H9 (cell line): ENCODE measurements around the gene ZNF77. TPM values are rescaled to one million over a fixed set of nuclear protein-coding genes. Genes with fewer than 3 reads are reported as not detected.

Experiments used
- DNase-seq: peaks from one replicate; pipeline ENCODE4 v3.0.0-alpha.2; 2017
- H2AFZ ChIP-seq: one replicate; pipeline ENCODE4 v1.6.1; 2013; ENCODE audit warnings: mild to moderate bottlenecking, low read length, control low read depth, moderate library complexity
- H2AK5ac ChIP-seq: 2 replicates; pipeline ENCODE4 v1.6.1; 2013; ENCODE audit warnings: low read length, control low read depth, mixed read lengths; ENCODE audit not compliant: insufficient read length
- H2BK120ac ChIP-seq: one replicate; pipeline ENCODE4 v1.6.1; 2013; ENCODE audit warnings: low read depth, mild to moderate bottlenecking, low read length, control low read depth, inconsistent platforms; ENCODE audit not compliant: poor library complexity, severe bottlenecking
- H2BK12ac ChIP-seq: 2 replicates; pipeline ENCODE4 v1.6.1; 2013; ENCODE audit warnings: low read length, control low read depth, mixed read lengths, low read depth; ENCODE audit not compliant: insufficient read length
- H2BK15ac ChIP-seq: 2 replicates; pipeline ENCODE4 v1.6.1; 2013; ENCODE audit warnings: low read depth, low read length, control low read depth
- H2BK20ac ChIP-seq: one replicate; pipeline ENCODE4 v1.6.1; 2013; ENCODE audit warnings: low read depth, mild to moderate bottlenecking, low read length, control low read depth, inconsistent platforms; ENCODE audit not compliant: poor library complexity, severe bottlenecking
- H2BK5ac ChIP-seq: 2 replicates; pipeline ENCODE4 v1.6.1; 2013; ENCODE audit warnings: low read length, control low read depth, mixed read lengths; ENCODE audit not compliant: insufficient read length
- H3K14ac ChIP-seq: 2 replicates; pipeline ENCODE4 v1.6.1; 2013; ENCODE audit warnings: low read length, control low read depth; ENCODE audit not compliant: insufficient read depth
- H3K18ac ChIP-seq: 2 replicates; pipeline ENCODE4 v1.6.1; 2013; ENCODE audit warnings: low read depth, mild to moderate bottlenecking, mixed read lengths, low read length, control low read depth; ENCODE audit not compliant: insufficient read length
- H3K23ac ChIP-seq: 2 replicates; pipeline ENCODE4 v1.6.1; 2013; ENCODE audit warnings: low read length, control low read depth, mixed read lengths, low read depth; ENCODE audit not compliant: insufficient read length
- H3K23me2 ChIP-seq: 2 replicates; pipeline ENCODE4 v1.6.1; 2013; ENCODE audit warnings: low read depth, mild to moderate bottlenecking, mixed read lengths, low read length, control low read depth; ENCODE audit not compliant: insufficient read length, poor library complexity, severe bottlenecking
- H3K27ac ChIP-seq: 2 replicates; pipeline ENCODE4 v1.5.1; 2013; ENCODE audit warnings: low read length, control low read depth, mixed read lengths, low read depth; ENCODE audit not compliant: insufficient read length
- H3K27me3 ChIP-seq: 2 replicates; pipeline ENCODE4 v1.6.1; 2013; ENCODE audit warnings: low read length, control low read depth, inconsistent platforms; ENCODE audit not compliant: insufficient read depth
- H3K4ac ChIP-seq: 2 replicates; pipeline ENCODE4 v1.6.1; 2013; ENCODE audit warnings: low read depth, mild to moderate bottlenecking, control low read depth, inconsistent platforms, low read length, moderate library complexity
- H3K4me1 ChIP-seq: 2 replicates; pipeline ENCODE4 v1.6.1; 2013; ENCODE audit warnings: low read length, control low read depth, inconsistent platforms; ENCODE audit not compliant: insufficient read depth
- H3K4me2 ChIP-seq: 2 replicates; pipeline ENCODE4 v1.6.1; 2013; ENCODE audit warnings: low read length, control low read depth, mixed read lengths; ENCODE audit not compliant: insufficient read length, insufficient read depth
- H3K56ac ChIP-seq: 2 replicates; pipeline ENCODE4 v1.6.1; 2013; ENCODE audit warnings: low read depth, mild to moderate bottlenecking, mixed read lengths, low read length, control low read depth; ENCODE audit not compliant: insufficient read length
- H3K79me1 ChIP-seq: 2 replicates; pipeline ENCODE4 v1.6.1; 2013; ENCODE audit warnings: low read depth, mild to moderate bottlenecking, moderate library complexity, low read length, control low read depth, inconsistent platforms; ENCODE audit not compliant: insufficient read depth, poor library complexity, severe bottlenecking
- H3K79me2 ChIP-seq: 2 replicates; pipeline ENCODE4 v1.6.1; 2013; ENCODE audit warnings: low read length, control low read depth, inconsistent platforms; ENCODE audit not compliant: insufficient read depth
- H3K9ac ChIP-seq: 2 replicates; pipeline ENCODE4 v1.6.1; 2013; ENCODE audit warnings: low read length, control low read depth, mixed read lengths; ENCODE audit not compliant: insufficient read length; ENCODE audit errors: extremely low read depth
- H3K9me3 ChIP-seq: one replicate; pipeline ENCODE4 v1.6.1; 2013; ENCODE audit warnings: low read depth, low read length, inconsistent platforms; ENCODE audit not compliant: control insufficient read depth
- H3T11ph ChIP-seq: one replicate; pipeline ENCODE4 v1.6.1; 2013; ENCODE audit warnings: mild to moderate bottlenecking, low read length, control low read depth, inconsistent platforms
- H4K20me1 ChIP-seq: one replicate; pipeline ENCODE4 v1.6.1; 2013; ENCODE audit not compliant: control insufficient read depth, insufficient read length, insufficient read depth
- H4K5ac ChIP-seq: 2 replicates; pipeline ENCODE4 v1.6.1; 2013; ENCODE audit warnings: low read depth, mild to moderate bottlenecking, mixed read lengths, low read length, control low read depth; ENCODE audit not compliant: insufficient read length
- H4K8ac ChIP-seq: replicated peaks from 2 replicates; pipeline ENCODE4 v1.6.1; 2013; ENCODE audit warnings: low read length, control low read depth, mixed read lengths, low read depth; ENCODE audit not compliant: insufficient read length
- H4K91ac ChIP-seq: 2 replicates; pipeline ENCODE4 v1.6.1; 2013; ENCODE audit warnings: low read depth, mild to moderate bottlenecking, moderate library complexity, mixed read lengths, low read length, control low read depth; ENCODE audit not compliant: insufficient read length
- H3K27ac Mint-ChIP-seq, 3 experiments: 2 replicates in 2 of 3; 3 replicates in 1 of 3; pipeline ENCODE4 v1.8.0; 2020 to 2021; ENCODE audit warnings: mixed read lengths in 3 of 3, mild to moderate bottlenecking in 1 of 3, moderate library complexity in 1 of 3
- H3K27me3 Mint-ChIP-seq: 2 replicates; pipeline ENCODE4 v1.8.0; 2021; ENCODE audit warnings: low read depth, mild to moderate bottlenecking, moderate library complexity, mixed read lengths
- H3K36me3 Mint-ChIP-seq, 3 experiments: 2 replicates in 2 of 3; 3 replicates in 1 of 3; pipeline ENCODE4 v1.8.0; 2020 to 2021; ENCODE audit warnings: low read depth in 3 of 3, mixed read lengths in 3 of 3; ENCODE audit not compliant: insufficient read depth in 1 of 3
- H3K4me1 Mint-ChIP-seq, 2 experiments: 2 replicates each; pipeline ENCODE4 v1.8.0; 2020; ENCODE audit warnings: mixed read lengths in 2 of 2
- H3K4me3 Mint-ChIP-seq, 2 experiments: 2 replicates in 1 of 2; 3 replicates in 1 of 2; pipeline ENCODE4 v1.8.0; 2020 to 2021; ENCODE audit warnings: mild to moderate bottlenecking in 2 of 2, mixed read lengths in 2 of 2, moderate library complexity in 1 of 2
- H3K9me3 Mint-ChIP-seq, 2 experiments: 2 replicates in 1 of 2; 3 replicates in 1 of 2; pipeline ENCODE4 v1.8.0; 2020; ENCODE audit warnings: mild to moderate bottlenecking in 2 of 2, mixed read lengths in 2 of 2, moderate library complexity in 1 of 2
- CTCF ChIP-seq: fragments of 200-600 bp; sonication (generic); conservative IDR thresholded peaks from 3 replicates; pipeline ENCODE4 v1.8.0; 2021; ENCODE audit warnings: antibody characterized with exemption, mild to moderate bottlenecking
- WGBS: extraction: QIAGEN DNeasy Blood & Tissue Kit; methylation state at CpG from one replicate; pipeline ENCODE4 v1.1.7; 2013; ENCODE audit warnings: missing lambda C conversion rate, low lambda C conversion rate, mixed read lengths; ENCODE audit not compliant: insufficient read length; ENCODE audit errors: extremely low coverage; 5-methylcytosine and 5-hydroxymethylcytosine counted together
- total RNA-seq: library from RNA; stranded (reverse); gene quantifications from 2 replicates; pipeline ENCODE4 v1.2.1, GENCODE V29; 2021

ZNF77 gene
- total RNA-seq, 1 experiment from 2014 or later, result 4.6 TPM

DNA sequence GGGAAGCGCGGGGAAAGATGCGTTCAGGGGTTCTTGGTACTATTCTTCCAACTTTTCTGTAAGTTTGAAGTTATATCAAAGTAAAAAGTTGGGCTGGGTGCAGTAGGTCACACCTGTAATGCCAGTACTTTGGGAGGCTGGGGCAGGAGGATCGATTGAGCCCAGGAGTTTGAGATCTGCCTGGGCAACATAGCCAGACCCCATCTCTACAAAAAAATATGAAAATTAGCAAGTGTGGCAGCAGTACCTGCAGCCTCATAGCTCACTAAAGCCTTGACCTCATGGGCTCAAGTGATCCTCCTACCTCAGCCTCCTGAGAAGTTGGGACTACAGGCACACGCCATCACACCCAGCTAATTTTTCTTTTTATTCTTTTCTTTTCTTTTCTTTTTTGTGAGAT, 12.4 kb upstream of the ZNF77 start:
- H4K8ac ChIP-seq, result no peak overlapping the region
- Mint-ChIP-seq H3K4me1 (peaks cover under 1 to 8% of the 10 kb centered on the region in 2 experiments), H3K27me3 (peaks cover 7% of the 10 kb centered on the region), H3K27ac (no peak overlapping the region), H3K4me3 (no peak overlapping the region), H3K36me3 (no peaks in the 10 kb centered on the region), H3K9me3 (no peaks in the 10 kb centered on the region)
- no peak overlapping the region for H2BK20ac ChIP-seq
- no CpG with 5 or more reads among the region's 5 CpGs for WGBS
- H3K9me3 ChIP-seq, result no peaks in the 10 kb centered on the region
- no peak overlapping the region for H2BK12ac ChIP-seq
- no peak overlapping the region for H2BK5ac ChIP-seq
- no peak overlapping the region for H3K23ac ChIP-seq
- no peak overlapping the region for H3K14ac ChIP-seq
- no peaks in the 10 kb centered on the region for H3K79me2 ChIP-seq
- no peak overlapping the region for H2BK15ac ChIP-seq
- H3K18ac ChIP-seq, result no peak overlapping the region
- H3K56ac ChIP-seq, result no peak overlapping the region
- H3K79me1 ChIP-seq, result no peaks in the 10 kb centered on the region
- H3K9ac ChIP-seq, result no peak overlapping the region
- no peaks in the 10 kb centered on the region for H4K20me1 ChIP-seq
- H2AK5ac ChIP-seq, result no peak overlapping the region
- no peak overlapping the region for H4K91ac ChIP-seq
- no peaks in the 10 kb centered on the region for H3K23me2 ChIP-seq
- no peak overlapping the region for H3T11ph ChIP-seq
- no peak overlapping the region for H3K27ac ChIP-seq
- no peak overlapping the region for H4K5ac ChIP-seq
- DNase-seq, result no peak
- no peak for TF ChIP-seq CTCF
- no peak overlapping the region for H2BK120ac ChIP-seq
- no peaks in the 10 kb centered on the region for H3K27me3 ChIP-seq
- H3K4me2 ChIP-seq, result no peak overlapping the region
- no peaks in the 10 kb centered on the region for H3K4me1 ChIP-seq
- H2AFZ ChIP-seq, result no peak overlapping the region
- no peak overlapping the region for H3K4ac ChIP-seq
